Activated naive CD4-positive, alpha-beta T cell treated with anti-CD3 and anti-CD28 coated beads for 36 hours (primary cell): ENCODE results near the gene MORN1. TPM values are rescaled to one million over a fixed set of nuclear protein-coding genes. Genes with fewer than 3 reads are reported as not detected.

ENCODE experiments used
- CTCF ChIA-PET: fragments of 350-600 bp; sonication (Branson Sonifier 250); formaldehyde crosslinking; loops from one replicate; lab custom pipeline; 2021; ENCODE audit warnings: antibody characterized with exemption; lab: Charles Lee
- DNase-seq: peaks from one replicate; pipeline ENCODE4 v3.0.0-alpha.2; 2020
- H3K27ac Mint-ChIP-seq: one replicate; pipeline ENCODE4 v1.8.0; 2021; ENCODE audit warnings: mild to moderate bottlenecking, mixed read lengths
- H3K27me3 Mint-ChIP-seq: one replicate; pipeline ENCODE4 v1.8.0; 2021; ENCODE audit warnings: low read depth, mixed read lengths
- H3K36me3 Mint-ChIP-seq: one replicate; pipeline ENCODE4 v1.8.0; 2021; ENCODE audit warnings: low read depth, mixed read lengths
- H3K4me1 Mint-ChIP-seq: one replicate; pipeline ENCODE4 v1.8.0; 2021; ENCODE audit warnings: low read depth, mixed read lengths
- H3K4me3 Mint-ChIP-seq: one replicate; pipeline ENCODE4 v1.8.0; 2021; ENCODE audit warnings: mild to moderate bottlenecking, moderate library complexity, mixed read lengths
- H3K9me3 Mint-ChIP-seq: one replicate; pipeline ENCODE4 v1.8.0; 2021; ENCODE audit warnings: mixed read lengths
- intact Hi-C: fragments of 100-400 bp; cut with micrococcal nuclease; formaldehyde crosslinking; loops from one replicate; pipeline ENCODE4 v1.15.1; 2023
- total RNA-seq, 2 experiments: library from RNA; stranded (reverse); gene quantifications; one replicate each; pipeline ENCODE4 v1.2.3, GENCODE V29; 2021

Gene MORN1
- total RNA-seq, 2 experiments from 2014 or later = 3.2 to 4.9 TPM

DNA sequence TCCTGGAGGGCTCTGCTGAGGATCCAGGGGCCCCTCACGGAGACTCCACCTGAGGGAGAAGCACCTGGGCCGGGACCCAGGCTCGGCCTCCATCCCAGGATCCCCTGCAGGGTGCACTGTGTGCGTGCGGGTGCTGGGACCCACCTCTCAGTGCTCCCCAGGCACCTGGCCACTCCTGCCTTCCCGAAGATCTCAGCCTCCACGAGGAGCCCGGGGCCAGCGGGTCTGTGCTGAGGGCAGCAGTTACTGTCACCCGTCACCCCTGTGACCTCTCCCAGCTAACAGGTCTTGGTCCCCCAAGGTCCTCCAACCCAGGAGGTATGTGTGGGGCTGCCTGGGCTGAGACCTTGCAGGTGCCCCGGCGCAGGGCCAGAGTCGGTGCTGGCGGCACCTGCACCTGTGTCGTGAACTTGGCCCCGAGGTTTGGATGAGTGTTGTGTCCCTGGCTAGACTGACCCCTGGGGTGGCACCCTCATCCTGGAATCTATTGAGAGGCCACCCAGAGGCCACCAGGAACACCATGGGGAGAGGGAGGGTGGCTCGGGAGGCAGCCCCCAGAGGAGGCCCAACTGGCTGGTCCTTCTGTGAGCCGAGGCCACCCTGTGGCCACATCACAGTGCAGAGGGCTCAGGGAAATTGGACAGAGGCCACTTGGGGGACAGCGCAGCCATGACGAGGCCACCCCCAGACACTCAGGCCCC, 17.7 kb downstream of the MORN1 start:
- Mint-ChIP-seq H3K27me3 (no peaks in the 10 kb centered on the region), H3K9me3 (no peaks in the 10 kb centered on the region), H3K4me3 (no peak overlapping the region), H3K27ac (no peak overlapping the region), H3K4me1 (no peaks in the 10 kb centered on the region), H3K36me3 (no peaks in the 10 kb centered on the region)
- CTCF ChIA-PET = no interaction called here
- DNase-seq = no peak
- intact Hi-C loops = no loop called here

DNA sequence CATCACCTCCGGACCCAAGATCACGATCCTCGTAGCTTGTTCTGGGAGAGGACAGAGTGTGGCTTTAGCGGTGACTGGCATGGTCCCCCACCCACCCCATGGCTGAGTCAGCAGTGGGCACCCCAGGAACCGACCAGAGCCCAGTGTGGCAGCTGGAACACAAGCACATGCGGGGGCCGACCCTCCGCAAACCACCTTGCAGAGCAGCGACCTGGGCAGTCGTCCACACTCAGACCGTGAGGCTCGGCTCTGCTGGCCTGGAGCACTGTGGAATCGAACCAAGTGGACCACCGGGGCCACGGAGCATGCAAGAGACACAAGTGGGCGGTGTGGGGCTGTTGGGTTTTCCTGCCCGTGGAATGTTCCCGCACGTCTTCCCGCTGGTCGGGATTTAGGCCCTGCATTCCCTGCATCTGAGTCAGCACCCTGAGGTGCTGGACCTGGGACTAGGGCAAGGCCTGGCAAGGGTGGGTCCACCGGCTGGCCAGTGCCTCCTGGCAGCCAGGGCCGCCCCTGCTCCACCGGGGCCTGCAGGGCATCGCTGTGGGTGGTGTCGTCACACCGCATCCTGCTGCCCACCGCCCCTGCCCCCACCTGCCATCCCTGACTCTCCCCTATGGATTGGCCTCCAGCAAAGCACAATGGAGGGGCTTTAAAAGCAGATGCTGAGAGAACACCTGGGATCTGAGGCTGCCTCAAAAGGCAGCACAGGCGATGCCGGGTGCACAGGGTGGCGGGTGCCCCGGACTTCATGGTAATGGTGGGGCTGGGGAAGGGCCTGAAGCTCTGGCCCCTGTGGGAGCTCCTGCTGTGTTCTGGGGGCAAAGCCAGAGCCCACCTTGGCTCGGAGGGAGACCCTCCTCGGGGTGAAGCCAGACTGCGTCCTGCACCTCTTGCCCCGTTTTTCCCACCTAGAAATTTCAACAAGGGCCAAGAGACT, 18.5 kb downstream of the MORN1 start:
- intact Hi-C loops = no loop called here
- no peak for DNase-seq
- CTCF ChIA-PET = no interaction called here

DNA sequence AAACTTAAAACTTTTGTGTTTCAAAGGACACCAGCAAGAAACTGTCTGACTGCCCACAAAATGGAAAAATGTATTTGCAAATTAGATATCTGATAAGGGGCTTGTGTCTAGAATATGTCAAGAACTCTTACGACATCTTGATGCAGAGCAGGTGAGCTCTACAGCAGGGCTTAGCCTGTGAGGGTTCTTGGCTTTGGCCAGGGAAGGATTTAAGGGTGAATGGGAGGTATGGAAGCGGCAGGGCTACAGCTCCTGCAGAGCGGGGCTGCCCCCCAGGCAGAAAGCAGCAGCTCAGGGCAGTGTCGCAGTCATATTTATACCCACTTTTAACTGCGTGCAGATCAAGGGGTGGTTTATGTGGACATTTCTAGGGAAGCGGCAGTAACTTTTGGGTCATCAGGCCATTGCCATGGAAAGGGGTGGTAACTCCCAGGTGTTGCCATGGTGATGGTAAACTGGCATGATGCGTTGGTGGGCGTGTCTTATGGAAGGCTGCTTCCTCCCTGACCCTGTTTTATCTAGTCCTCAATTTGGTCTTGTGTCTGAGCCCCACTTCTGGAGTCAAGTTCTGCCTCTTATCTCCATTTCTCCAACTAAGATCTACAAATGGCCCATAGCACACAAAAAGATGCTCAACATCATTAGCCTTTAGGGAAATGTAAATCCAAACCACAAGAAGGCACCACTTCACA, 23.2 kb downstream of the MORN1 start:
- intact Hi-C loops = no loop called here
- no peak for DNase-seq
- CTCF ChIA-PET = interaction anchor here (1.1 to 1.4 kb wide), 2 partner anchors 13 to 194 kb away, joined by 3 to 6 read pairs; no protein-coding TSS in a partner anchor
- Mint-ChIP-seq H3K4me3 (no peak overlapping the region), H3K36me3 (peaks cover 4% of the 10 kb centered on the region), H3K27ac (no peak overlapping the region), H3K4me1 (no peaks in the 10 kb centered on the region), H3K27me3 (no peaks in the 10 kb centered on the region), H3K9me3 (peaks cover 5% of the 10 kb centered on the region)

More for the DNA sequence above, 18.5 kb downstream of the MORN1 start:
- Mint-ChIP-seq H3K4me3 (no peak overlapping the region), H3K36me3 (no peaks in the 10 kb centered on the region), H3K4me1 (no peaks in the 10 kb centered on the region), H3K9me3 (no peaks in the 10 kb centered on the region), H3K27ac (no peak overlapping the region), H3K27me3 (no peaks in the 10 kb centered on the region)

DNA sequence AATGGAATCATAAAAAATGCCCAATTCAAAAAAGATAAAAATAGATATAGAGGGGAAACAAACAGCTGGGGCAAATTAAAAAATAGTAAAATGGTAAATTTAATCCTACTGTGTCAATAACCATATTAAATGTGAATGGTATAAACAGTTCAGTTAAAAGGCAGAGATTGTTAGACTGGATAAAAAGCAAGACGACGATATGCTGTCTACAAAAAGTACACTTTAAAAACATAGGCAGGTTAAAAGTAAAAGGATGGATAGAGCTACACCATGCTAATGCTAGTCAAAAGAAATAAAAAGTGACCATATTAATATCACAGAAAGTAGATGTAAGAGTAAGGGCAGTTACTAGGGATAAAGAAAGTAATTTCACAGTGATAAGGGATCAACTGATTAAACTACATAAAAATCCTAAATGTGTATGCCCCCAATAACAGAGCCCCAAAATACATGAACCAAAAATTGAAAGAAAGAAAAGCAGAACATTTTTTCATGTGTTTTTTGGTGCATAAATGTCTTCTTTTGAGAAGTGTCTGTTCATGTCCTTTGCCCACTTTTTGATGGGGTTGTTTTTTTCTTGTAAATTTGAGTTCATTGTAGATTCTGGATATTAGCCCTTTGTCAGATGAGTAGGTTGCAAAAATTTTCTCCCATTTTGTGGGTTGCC, 27.4 kb downstream of the MORN1 start:
- intact Hi-C loops = no loop called here
- Mint-ChIP-seq H3K9me3 (peaks cover 9% of the 10 kb centered on the region), H3K27me3 (no peaks in the 10 kb centered on the region), H3K36me3 (peaks cover 8% of the 10 kb centered on the region), H3K4me3 (no peak overlapping the region), H3K27ac (no peak overlapping the region), H3K4me1 (no peaks in the 10 kb centered on the region)
- no peak for DNase-seq
- CTCF ChIA-PET = interaction anchor here (0.6 to 0.7 kb wide), 2 partner anchors 173 to 1494 kb away, joined by 3 read pairs; partner anchors contain the start of gene DFFB

DNA sequence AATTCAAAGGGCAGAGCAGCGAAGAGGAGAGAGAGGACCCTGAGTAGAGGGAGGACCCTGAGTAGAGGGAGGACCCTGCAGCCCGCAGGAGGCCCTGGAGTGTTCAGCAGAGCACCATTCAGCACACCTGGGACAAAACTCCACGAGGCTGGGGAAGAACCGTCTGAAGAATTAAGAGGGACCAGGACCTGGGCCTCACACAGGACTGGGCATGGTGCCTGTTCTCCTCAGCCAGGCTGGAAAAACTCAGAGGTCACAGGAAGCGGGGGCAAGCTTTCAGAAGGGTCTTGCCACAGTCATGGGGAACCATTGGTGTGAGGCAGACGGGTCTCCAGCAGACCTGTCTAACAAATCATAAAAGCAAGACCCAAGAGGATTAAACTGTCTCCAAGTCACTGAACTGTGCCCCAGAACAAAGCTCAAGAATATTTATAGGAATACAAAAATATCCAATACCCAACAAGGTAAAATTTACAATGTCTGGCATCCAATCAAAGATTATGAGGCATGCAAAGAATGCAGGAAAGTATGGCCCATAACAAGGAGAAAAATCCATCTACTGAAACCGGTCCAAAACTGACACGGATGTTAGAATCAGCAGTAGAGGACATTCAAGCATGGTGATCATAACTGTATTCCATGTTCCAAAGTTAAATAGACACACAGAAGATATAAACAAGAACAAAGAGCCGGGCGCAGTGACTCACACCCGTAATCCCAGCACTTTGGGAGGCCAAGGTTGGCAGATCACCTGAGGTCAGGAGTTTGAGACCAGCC, 30.6 kb downstream of the MORN1 start:
- H3K27ac Mint-ChIP-seq = no peak overlapping the region
- peaks cover 8% of the 10 kb centered on the region for H3K36me3 Mint-ChIP-seq
- H3K4me3 Mint-ChIP-seq = no peak overlapping the region
- H3K27me3 Mint-ChIP-seq = no peaks in the 10 kb centered on the region
- CTCF ChIA-PET = interaction anchor here (0.6 kb wide), 1 partner anchor 355 kb away, joined by 3 read pairs; no protein-coding TSS in a partner anchor
- intact Hi-C loops = no loop called here
- H3K9me3 Mint-ChIP-seq = peaks cover 9% of the 10 kb centered on the region
- H3K4me1 Mint-ChIP-seq = no peaks in the 10 kb centered on the region
- no peak for DNase-seq

DNA sequence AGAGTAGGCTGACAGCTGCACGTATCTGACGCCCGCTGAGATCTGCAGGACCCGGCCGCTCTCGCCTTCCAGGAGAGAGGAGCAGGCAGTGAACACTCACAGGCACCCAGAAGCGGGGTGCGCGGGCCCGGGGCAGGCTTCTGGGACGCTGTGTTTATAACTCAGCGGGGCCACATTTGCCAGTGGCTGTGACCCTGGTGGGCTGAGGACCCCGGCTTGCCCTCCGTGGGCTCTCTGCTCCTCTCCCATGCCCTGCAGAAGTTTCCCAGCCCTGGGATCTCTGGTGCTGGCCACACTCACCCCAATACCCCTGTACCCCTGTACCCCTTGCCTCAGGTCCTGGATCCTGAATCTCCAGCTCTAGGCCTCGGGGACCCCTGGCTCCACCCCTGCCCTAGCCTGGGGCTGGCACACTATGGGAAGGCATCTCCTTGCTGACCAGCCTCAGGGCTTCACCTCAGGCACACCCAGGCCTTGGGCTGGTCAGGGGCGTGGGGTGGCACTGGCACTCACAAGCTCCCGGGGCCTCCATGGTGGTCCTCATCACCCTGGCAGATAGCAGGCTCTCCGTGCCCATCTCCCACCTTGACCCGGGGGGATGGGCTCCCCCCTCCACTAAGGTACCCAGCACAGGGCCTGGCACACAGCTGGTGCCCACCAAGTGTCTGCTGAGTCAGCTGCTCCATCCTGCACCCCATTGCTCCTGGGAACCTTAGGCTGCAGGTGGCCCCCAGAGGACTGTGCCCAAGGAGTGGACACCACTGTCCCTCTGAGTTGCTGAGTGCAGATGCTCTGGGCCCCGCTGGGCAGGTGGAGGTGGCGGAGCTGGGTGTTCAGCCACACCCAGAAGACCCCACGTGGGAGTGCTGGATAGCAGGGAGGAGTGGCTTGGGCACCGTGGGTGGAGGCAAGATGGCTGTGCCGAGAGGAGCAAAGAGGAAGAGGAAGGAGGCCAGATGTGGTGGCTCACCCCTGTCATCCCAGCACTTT, 32.4 kb downstream of the MORN1 start:
- Mint-ChIP-seq H3K4me3 (no peak overlapping the region), H3K9me3 (peaks cover 7% of the 10 kb centered on the region), H3K27me3 (no peaks in the 10 kb centered on the region), H3K36me3 (peaks cover 4% of the 10 kb centered on the region), H3K27ac (no peak overlapping the region), H3K4me1 (no peaks in the 10 kb centered on the region)
- DNase-seq = no peak
- CTCF ChIA-PET = no interaction called here
- intact Hi-C loops = no loop called here

DNA sequence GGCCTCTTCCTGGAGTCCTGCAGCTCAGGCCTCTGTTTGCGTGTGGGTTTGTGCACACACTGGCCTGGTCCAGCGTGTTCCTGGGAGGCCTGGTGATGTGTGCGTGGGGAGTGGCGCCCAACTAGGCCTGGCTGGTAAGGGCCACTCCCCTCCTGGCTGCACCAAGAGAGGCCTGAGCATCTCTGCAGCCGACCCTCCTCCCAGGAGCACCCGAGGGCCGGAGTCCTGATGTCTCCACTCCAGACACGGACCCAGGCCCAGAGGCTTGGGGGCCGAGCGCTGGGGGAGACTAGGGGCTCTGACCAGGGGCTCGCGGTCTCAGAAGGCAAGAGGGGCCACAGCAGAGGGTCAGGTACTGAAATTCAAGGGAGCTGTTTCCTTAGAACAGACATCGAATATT, 33.3 kb downstream of the MORN1 start:
- no peaks in the 10 kb centered on the region for H3K27me3 Mint-ChIP-seq
- intact Hi-C loops = no loop called here
- H3K9me3 Mint-ChIP-seq = peaks cover 4% of the 10 kb centered on the region
- H3K4me1 Mint-ChIP-seq = no peaks in the 10 kb centered on the region
- H3K27ac Mint-ChIP-seq = no peak overlapping the region
- H3K4me3 Mint-ChIP-seq = no peak overlapping the region
- H3K36me3 Mint-ChIP-seq = peaks cover 4% of the 10 kb centered on the region
- DNase-seq = no peak
- CTCF ChIA-PET = no interaction called here

DNA sequence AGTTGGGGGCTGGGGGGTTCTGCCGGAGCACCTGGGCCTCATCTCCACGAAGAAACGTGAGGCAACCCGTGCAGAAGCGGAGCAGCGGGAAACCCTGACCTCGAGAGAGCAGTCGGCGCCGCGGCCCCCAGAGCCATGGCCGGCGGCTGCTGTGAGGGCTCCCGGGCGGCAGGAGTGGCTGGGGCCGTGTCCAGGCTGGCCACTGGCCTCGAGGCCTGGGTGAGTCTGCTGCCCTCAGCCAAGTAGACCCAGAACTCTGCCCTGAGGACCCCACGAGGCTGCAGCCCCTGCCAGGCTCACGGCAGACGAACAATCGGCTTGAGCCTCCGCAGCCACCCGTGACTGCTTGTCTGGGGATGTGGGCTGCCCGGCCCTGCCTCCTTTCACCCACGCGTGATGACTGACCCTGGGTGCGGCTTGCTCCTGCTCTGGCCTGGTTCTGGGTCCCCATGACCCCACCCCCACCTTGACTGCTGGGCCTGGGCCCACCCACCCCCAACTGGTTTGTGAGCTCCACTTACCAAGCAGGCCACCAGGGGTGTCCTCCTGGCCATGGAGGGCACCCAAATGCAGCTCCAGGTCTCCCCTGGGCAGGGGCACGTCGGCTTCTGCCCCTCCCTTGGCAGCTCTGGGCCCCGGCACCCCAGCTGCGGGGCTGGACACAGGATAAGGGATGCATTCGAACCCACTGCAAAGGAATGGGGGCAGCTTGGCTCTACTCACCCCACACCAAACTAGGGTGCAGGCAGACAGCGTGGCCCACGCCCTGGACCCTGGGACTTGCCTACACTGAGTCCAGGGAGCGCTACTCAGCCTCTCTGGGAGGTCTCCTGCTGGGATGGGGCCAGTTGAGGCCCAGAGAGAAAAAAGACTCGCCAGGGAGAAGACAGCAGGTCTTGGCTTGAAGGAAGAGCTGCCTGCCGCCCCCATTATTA, 34.2 kb downstream of the MORN1 start:
- no peaks in the 10 kb centered on the region for H3K4me1 Mint-ChIP-seq
- H3K4me3 Mint-ChIP-seq = no peak overlapping the region
- H3K36me3 Mint-ChIP-seq = peaks cover under 1% of the 10 kb centered on the region
- no peak overlapping the region for H3K27ac Mint-ChIP-seq
- DNase-seq = no peak
- H3K27me3 Mint-ChIP-seq = no peaks in the 10 kb centered on the region
- CTCF ChIA-PET = no interaction called here
- H3K9me3 Mint-ChIP-seq = peaks cover under 1% of the 10 kb centered on the region
- intact Hi-C loops = no loop called here

DNA sequence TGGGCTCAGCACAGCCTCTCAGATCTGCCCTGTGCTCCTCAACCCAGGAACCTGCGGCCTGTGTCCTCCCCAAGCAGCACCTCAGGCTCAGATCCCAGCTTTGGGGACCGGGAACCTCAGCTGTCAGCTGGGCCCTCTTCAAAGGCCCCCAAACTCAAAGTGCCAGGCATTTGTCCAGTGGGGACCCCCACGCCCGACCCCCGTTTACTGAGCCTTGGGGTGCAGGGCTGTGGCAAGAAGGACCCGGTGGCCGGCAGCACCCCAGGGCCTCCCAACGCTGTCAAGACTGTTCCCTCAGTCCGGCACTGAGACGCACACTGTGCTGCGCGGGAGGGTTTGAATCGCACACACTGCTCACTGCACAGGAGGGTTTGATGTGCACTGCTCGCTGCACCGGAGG, 35.0 kb downstream of the MORN1 start:
- no peaks in the 10 kb centered on the region for H3K36me3 Mint-ChIP-seq
- intact Hi-C loops = no loop called here
- no peak for DNase-seq
- no peaks in the 10 kb centered on the region for H3K9me3 Mint-ChIP-seq
- H3K27ac Mint-ChIP-seq = no peak overlapping the region
- no peaks in the 10 kb centered on the region for H3K27me3 Mint-ChIP-seq
- no peak overlapping the region for H3K4me3 Mint-ChIP-seq
- CTCF ChIA-PET = no interaction called here
- no peaks in the 10 kb centered on the region for H3K4me1 Mint-ChIP-seq
